GM18505 (cell line): Measurements from ENCODE around the gene EPHB2.

Experiments used
- ATAC-seq: cut with Tn5 transposase; IDR thresholded peaks from one replicate; pipeline ENCODE4 v1.9.1; 2021; ENCODE audit not compliant: unreplicated experiment
- POLR2A ChIP-seq: IDR thresholded peaks from 4 replicates; pipeline ENCODE4 v1.6.1; 2011; ENCODE audit warnings: borderline replicate concordance; ENCODE audit not compliant: insufficient read depth, insufficient read length; ENCODE audit errors: extremely low read depth

Gene EPHB2

DNA sequence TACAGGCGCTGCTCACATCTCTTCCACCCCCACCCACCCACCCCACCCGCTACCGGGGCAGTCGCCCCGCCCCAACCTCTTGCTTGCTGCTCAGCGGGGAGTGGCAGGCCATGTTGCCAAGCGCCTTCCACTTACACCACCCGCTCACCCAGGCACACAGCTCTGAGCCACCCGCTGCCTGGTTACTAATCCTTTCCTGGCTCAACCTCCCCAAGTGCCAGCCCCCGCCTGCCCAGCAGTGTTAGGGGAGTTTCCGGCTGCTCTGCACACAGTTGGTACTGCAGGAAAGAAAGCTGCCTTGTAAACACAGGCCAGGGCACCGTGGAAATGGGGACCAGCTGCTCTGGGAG lies 205.8 kb downstream of the EPHB2 start:
- no peak for ATAC-seq

DNA sequence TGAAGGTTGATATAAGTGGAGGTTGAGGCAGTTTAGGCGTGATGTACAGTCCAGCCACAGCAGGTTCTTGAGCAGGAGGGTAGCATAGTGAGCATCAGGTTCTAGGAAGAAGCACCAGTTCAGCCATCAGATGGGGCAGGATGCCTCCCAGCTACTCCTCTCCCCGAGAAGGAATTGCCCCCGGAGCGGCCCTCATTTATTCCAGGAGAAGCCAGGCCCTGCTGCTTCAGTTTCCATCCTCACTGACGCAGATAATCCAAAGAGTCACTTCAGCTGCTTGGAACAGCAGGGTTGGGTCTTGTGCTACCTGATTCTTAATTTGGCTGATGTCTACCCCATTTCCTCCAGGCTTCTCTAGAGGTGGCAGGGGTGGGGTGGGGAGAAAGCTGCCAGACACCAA lies 207.3 kb downstream of the EPHB2 start:
- ATAC-seq: no peak

More for the DNA sequence above, 205.8 kb downstream of the EPHB2 start:
- no peak for TF ChIP-seq POLR2A

DNA sequence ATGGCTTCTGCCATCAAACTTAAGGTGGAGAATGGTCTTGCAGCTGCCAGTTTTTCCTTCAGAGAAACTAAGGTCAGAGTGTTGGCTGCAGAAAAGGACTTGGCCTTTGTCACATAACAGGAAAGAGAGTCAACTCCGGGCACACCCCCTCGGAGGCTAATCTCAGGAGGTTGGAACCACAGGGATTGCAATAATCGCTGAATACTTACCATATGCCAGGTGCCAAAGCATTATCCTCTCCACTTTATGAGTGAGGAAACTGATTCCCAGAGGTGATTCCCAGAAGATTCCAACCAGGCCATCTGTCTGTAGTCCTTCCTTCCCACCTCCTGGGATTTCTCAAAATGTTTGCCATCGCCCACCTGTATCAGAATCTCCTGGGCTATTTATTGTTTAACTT lies 208.0 kb downstream of the EPHB2 start:
- ATAC-seq: no peak
- TF ChIP-seq POLR2A: no peak

More for the DNA sequence above, 207.3 kb downstream of the EPHB2 start:
- TF ChIP-seq POLR2A: no peak

DNA sequence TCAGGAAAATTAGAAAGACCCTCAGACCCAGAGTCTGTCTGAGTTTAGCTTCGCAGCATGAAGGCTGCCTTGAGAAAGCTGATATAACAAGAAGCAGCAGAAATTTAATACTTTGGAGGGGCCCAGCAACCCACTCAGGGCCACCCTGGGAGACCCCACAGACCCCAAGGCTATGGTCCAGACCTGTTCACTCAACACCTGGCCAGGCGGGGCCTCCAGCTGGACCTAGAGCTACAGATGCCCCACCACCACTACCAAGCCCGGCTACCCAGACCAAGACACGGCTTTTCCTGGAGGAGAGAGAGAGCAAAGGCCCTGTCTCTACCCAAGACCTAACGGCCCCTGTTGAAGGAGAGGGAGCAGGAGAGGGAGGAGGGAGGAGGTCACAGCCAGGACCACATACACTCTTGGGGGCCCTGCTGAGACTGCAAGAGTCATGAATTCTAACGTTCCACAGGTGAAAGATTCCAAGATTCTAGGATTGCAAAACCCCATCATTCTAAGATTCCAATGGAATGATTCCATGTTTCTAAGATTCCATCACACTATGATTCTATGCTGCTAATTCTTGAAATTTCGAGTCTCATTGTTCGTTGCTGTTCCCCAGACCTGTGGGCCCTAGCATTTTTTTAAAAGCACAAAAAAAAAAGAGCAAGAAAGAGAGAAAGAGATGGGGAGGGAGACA lies 208.8 kb downstream of the EPHB2 start:
- ATAC-seq: no peak
- TF ChIP-seq POLR2A: no peak

DNA sequence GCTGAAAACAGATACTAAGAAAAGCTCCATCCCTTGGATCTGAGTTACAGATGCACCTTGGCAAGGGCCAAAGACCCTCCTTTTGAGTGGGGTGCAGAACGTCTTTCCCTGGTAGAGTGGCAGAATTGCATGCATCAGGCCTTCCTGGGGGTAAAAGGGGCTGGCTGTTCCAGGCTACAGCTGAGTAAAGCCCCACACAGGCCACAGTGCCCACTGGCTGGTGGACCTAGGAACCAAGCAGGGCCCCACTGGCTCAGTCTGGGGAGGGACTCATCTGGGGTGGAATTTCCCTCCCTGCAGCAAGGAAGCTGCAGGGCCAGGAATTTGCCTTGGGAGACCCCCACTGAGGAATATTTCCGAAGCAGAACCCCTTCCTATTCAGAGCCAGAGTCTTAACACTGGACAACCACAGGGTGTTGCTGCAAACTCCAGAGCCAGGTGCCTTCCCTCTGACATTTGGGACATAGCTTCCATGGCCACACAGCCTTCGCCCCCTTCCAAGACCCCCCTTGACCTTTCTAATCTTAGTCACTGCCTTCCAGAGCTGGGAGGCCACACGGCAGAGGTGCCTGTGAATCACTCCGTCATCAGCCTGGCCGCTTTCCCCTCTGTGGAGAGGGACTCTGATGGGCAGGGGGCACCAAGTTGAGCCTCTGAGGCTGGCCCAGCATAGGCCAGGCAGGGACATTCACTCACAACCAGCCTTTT lies 209.5 kb downstream of the EPHB2 start:
- ATAC-seq: no peak
- no peak for TF ChIP-seq POLR2A

DNA sequence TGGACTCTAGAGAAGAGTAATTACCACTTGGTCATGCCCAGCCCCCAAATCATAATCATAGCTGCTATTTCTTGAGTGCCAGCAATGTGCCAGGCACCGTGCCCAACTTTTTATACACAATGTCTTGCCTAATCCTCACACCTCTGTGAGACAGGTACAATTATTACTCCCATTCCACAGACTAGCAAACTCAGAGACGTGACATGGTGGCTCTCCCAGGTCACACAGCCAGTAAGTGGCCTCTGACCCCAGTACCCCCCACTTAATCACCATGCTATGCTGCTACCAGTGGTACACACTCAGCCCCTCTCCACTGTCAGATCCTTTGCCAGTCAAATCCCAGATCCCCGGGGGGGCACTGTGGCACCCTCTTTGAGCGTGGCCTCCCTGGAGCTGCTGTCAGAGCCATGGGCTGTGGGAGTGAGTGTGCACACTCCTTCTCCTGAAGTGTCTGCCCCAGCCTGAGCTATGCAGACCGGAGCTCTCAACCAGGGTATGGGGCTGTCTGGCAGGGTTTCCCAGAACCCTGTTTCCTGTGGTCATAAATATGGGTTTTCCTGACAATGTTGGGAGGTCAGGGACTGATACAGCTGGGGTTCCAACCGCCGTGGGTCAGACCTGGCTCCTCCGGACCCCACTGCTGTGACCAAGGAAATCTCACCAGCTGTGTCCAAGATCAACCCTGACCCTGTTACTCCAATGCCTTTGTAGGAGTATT lies 210.3 kb downstream of the EPHB2 start:
- TF ChIP-seq POLR2A: no peak
- ATAC-seq: no peak

DNA sequence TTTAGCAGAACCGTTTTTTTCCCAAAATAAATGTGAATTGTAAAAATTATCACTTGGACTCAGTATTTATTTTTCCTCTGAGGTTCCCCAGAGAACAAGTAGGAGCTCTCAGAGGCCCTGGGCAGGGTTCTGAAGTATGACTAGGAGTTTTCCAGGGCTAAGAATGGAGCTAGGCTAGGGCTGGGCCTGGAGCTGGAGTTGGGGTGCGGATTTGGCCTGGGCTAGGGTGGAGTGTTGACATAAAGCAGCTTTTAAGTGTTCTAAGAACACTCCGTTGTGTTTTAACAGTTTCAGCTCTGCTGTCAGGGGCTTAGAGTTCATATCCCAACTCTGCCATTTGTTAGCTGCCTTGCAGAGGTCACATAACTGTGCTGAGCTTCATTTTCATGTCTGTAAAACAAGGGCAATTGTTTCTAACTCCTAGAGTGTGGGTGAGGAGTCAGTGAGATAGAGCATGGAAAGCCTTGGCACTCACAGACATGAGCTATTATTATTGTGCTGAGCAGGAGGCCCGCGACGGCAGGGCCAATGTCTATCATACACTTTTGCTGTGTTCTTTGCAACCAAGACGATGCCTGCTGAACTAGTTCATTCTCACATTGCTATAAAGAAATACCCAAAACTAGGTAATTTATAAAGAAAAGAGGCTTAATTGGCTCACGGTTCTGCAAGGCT lies 210.9 kb downstream of the EPHB2 start:
- no peak for TF ChIP-seq POLR2A
- ATAC-seq: no peak

DNA sequence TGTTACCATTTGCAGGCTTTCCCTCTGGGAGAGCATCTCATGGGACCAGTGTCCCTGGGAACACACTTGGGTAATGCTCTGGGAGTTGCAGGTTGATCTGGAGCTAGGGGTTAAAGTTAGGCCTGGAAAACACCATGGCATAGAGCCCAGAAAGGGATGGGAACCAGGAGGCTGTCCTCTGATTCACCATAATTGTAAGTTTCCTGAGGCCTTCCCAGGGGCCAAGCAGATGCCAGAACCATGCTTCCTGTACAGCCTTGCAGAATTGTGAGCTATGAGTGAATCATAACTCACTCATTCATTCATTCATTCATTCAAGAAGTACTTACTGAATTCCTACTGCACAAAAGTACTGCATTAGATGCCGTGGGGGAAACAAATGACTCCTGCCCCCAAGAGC lies 212.0 kb downstream of the EPHB2 start:
- ATAC-seq: no peak
- TF ChIP-seq POLR2A: no peak

DNA sequence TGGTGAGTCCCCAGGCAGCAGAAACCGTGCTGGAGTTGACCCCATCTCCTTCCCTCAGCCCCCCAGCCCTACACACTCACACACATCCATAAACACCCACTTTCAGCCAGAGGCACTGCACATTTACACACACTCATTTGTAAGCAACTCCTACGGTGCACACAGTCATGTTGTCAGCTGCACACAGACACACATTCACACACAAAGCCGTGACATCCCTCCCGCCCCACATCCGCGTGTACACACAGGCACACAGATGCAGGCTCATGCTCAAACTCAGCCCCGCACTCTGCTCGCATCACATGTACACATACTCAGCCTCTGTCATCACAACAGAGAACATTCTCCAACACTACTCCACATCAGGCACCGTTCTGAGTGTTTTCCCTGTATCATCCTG lies 214.5 kb downstream of the EPHB2 start:
- TF ChIP-seq POLR2A: no peak
- no peak for ATAC-seq

DNA sequence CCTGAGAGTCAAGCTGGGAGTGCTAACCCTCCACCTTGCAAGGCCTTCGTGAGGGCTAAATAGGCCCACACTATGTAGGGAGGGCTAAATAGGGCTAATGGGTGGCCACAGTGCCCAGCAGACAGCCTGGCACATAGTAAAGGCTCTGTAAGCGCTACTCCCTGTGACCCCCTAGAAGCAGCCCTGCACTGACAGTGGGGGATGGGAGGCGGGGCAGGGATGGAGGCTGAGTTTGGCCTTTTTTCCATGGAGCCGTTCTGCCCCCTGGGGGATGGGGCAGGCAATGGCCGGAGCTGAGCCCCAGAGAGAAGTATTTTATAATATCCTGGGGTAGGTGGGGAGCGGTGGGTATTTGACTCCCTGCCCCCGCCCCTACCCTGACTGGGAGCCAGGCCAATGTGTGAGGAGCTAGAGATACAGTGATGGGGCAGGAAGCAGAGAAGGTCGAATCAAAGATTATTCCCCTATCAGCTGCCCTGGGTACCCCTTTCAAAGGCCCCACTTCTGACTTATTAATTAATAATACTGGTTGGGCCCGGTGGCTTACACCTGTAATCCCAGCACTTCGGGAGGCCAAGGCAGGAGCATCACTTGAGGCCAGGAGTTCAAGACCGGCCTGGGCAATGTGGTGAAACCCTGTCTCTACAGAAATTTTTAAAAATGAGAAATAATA lies 219.7 kb downstream of the EPHB2 start:
- no peak for TF ChIP-seq POLR2A
- no peak for ATAC-seq

DNA sequence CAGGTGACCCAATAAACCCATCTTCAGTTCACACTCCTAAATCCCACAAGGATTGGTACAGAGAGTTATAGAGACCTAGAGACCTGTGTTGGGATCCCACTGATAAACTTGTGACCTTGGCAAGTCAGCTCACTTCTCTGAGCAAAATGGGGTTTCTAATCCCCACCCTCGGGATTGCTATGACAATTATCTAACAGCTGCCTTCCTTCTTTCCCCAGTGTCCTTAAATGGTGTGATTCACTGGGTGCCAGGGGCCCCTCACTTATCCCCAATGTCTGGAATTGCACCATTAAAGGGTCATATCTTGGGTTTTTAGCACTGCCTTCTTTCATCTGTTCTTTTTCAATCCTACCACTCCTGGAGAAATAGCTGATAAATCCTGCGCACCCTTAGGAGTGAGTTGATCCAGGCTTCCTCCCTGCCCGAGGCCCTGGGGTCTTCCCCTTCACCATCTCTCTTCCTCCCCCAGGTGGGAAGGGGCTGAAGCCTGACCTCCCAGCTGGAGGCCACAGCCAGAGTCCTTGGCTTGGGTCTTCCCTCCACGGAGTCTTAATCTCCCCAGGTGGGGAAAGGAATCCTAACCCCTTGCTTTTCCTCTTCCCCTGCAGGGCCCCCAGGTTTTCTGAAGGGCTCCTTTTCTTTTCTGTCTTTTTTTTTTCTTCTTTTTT lies 222.3 kb downstream of the EPHB2 start:
- ATAC-seq: no peak
- no peak for TF ChIP-seq POLR2A

DNA sequence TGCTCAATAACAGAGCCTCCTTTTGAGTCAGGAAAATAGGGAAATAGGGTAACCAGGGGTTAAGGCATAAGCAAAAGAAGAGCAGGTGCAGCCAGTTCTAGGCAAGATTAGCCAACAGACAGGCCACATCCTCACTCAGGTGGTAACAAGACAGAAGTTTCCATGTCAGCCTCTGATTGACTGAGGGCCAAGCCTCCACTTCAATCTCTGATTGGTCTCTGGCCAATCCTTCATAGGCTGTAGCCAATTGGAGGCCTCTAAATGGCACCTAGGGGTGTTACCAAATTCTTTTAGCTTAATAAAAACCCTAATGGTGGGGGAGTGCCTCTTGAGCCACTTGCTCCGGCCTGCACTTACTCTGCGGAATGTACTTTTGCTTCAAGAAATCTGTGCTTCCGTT lies 224.8 kb downstream of the EPHB2 start:
- no peak for ATAC-seq
- TF ChIP-seq POLR2A: no peak
